ENCODE results near the gene RAD9A. TPM values are rescaled to one million over a fixed set of nuclear protein-coding genes. Genes with fewer than 3 reads are reported as not detected.

RAD9A gene
- total RNA-seq, 1 donor = 7.6 TPM

GRCh38 chr11:67349928-67350465, 41.8 kb upstream of the RAD9A start:
- Histone ChIP-seq H3K27ac (ENCODE audit: low read depth, low read length) (no peak overlapping the region), H3K4me3 (ENCODE audit: insufficient read depth, low read length) (no peak overlapping the region), H3K79me2 (ENCODE audit: insufficient read depth, low read length) (peaks cover 12% of the 10 kb centered on the region), H3K9me3 (ENCODE audit: low read depth, low read length) (no peaks in the 10 kb centered on the region), H3K27me3 (ENCODE audit: insufficient read depth, low read length) (no peaks in the 10 kb centered on the region), H4K20me1 (ENCODE audit: insufficient read depth, low read length) (peaks cover 3% of the 10 kb centered on the region), H3K4me1 (ENCODE audit: insufficient read depth, low read length) (peaks cover 62% of the 10 kb centered on the region), H3K4me2 (ENCODE audit: insufficient read depth, low read length) (no peak overlapping the region), H2AFZ (ENCODE audit: low read length) (no peak overlapping the region), H3K36me3 (ENCODE audit: insufficient read depth, low read length) (peaks cover 4% of the 10 kb centered on the region)
- DNase-seq (ENCODE audit: insufficient read length, low spot score, missing footprints) = no peak
- no peak for TF ChIP-seq CTCF (IDR thresholded peaks at IDR 0.05; ENCODE audit: extremely low read depth, low read depth, low read length)

GRCh38 chr11:67351275-67352005, 40.3 kb upstream of the RAD9A start:
- Histone ChIP-seq H4K20me1 (ENCODE audit: insufficient read depth, low read length) (no peaks in the 10 kb centered on the region), H3K9me3 (ENCODE audit: low read depth, low read length) (no peaks in the 10 kb centered on the region), H3K36me3 (ENCODE audit: insufficient read depth, low read length) (peaks cover 4% of the 10 kb centered on the region), H3K4me1 (ENCODE audit: insufficient read depth, low read length) (peaks cover 71% of the 10 kb centered on the region), H3K4me2 (ENCODE audit: insufficient read depth, low read length) (peak overlapping the region; percentile 12), H3K79me2 (ENCODE audit: insufficient read depth, low read length) (peaks cover 12% of the 10 kb centered on the region), H2AFZ (ENCODE audit: low read length) (no peak overlapping the region), H3K27ac (ENCODE audit: low read depth, low read length) (peak overlapping the region; percentile 16), H3K27me3 (ENCODE audit: insufficient read depth, low read length) (no peaks in the 10 kb centered on the region), H3K4me3 (ENCODE audit: insufficient read depth, low read length) (no peak overlapping the region)
- peak; percentile 94 for TF ChIP-seq CTCF (IDR thresholded peaks at IDR 0.05; ENCODE audit: extremely low read depth, low read depth, low read length)
- peak; percentile 95 for DNase-seq (ENCODE audit: insufficient read length, low spot score, missing footprints)

GRCh38 chr11:67352546-67353316, 39.1 kb upstream of the RAD9A start:
- peak overlapping the region; percentile 68 for H2AFZ ChIP-seq (ENCODE audit: low read length)
- no peak for TF ChIP-seq CTCF (IDR thresholded peaks at IDR 0.05; ENCODE audit: extremely low read depth, low read depth, low read length)

More at GRCh38 chr11:67352546-67353316, 39.1 kb upstream of the RAD9A start:
- peaks cover 74% of the 10 kb centered on the region for H3K4me1 ChIP-seq (ENCODE audit: insufficient read depth, low read length)
- peak; percentile 72 for DNase-seq (ENCODE audit: insufficient read length, low spot score, missing footprints)
- no peaks in the 10 kb centered on the region for H3K27me3 ChIP-seq (ENCODE audit: insufficient read depth, low read length)
- H3K4me3 ChIP-seq (ENCODE audit: insufficient read depth, low read length) = peak overlapping the region; percentile 76
- H3K36me3 ChIP-seq (ENCODE audit: insufficient read depth, low read length) = peaks cover 4% of the 10 kb centered on the region
- no peaks in the 10 kb centered on the region for H3K9me3 ChIP-seq (ENCODE audit: low read depth, low read length)
- H4K20me1 ChIP-seq (ENCODE audit: insufficient read depth, low read length) = no peaks in the 10 kb centered on the region
- peak overlapping the region; percentile 91 for H3K4me2 ChIP-seq (ENCODE audit: insufficient read depth, low read length)
- peaks cover 16% of the 10 kb centered on the region for H3K79me2 ChIP-seq (ENCODE audit: insufficient read depth, low read length)
- peak overlapping the region; percentile 90 for H3K27ac ChIP-seq (ENCODE audit: low read depth, low read length)
